K562 (cell line): ENCODE data around the gene EGR4. TPM values are rescaled to one million over a fixed set of nuclear protein-coding genes. Genes with fewer than 3 reads are reported as not detected.

Experiments
- BRD4 ChIP-seq: fragments of 200-600 bp; sonication (generic); IDR thresholded peaks from 2 replicates; pipeline ENCODE4 v1.6.1; 2017; ENCODE audit warnings: inconsistent platforms
- FOS ChIP-seq: IDR thresholded peaks from 3 replicates; pipeline ENCODE4 v1.6.1; 2011; ENCODE audit not compliant: insufficient read length; ENCODE audit errors: extremely low read depth
- GTF2A2 ChIP-seq: IDR thresholded peaks from 2 replicates; pipeline ENCODE4 v1.6.1; 2016; ENCODE audit warnings: mild to moderate bottlenecking, missing genetic modification characterization, missing compliant biosample characterization
- HMG20A ChIP-seq: fragments of 450-650 bp; formaldehyde crosslinking; conservative IDR thresholded peaks from 2 replicates; pipeline ENCODE4 v1.4.0; 2020; ENCODE audit warnings: mild to moderate bottlenecking, mixed read lengths
- MTA3 ChIP-seq: fragments of 450-650 bp; formaldehyde crosslinking; IDR thresholded peaks from 2 replicates; pipeline ENCODE4 v1.6.1; 2017; ENCODE audit warnings: mild to moderate bottlenecking, borderline replicate concordance
- NFE2 ChIP-seq: IDR thresholded peaks from 2 replicates; pipeline ENCODE4 v1.6.1; 2014; ENCODE audit warnings: antibody characterized with exemption, low read depth
- NRF1 ChIP-seq, 2 experiments: fragments of 450-650 bp; IDR thresholded peaks in 1 of 2; conservative IDR thresholded peaks in 1 of 2; 2 replicates each; pipeline ENCODE4 v1.6.1; 2014; ENCODE audit warnings: mild to moderate bottlenecking in 2 of 2
- PRMT5 ChIP-seq: sonication (generic); formaldehyde crosslinking; IDR thresholded peaks from 2 replicates; pipeline ENCODE4 v1.5.0; 2020; ENCODE audit warnings: missing genetic modification reagents
- STAG1 ChIP-seq: sonication (generic); formaldehyde crosslinking; IDR thresholded peaks from 2 replicates; pipeline ENCODE4 v1.5.0; 2020; ENCODE audit warnings: missing genetic modification reagents, borderline replicate concordance
- TCF3 ChIP-seq: sonication (generic); formaldehyde crosslinking; IDR thresholded peaks from 2 replicates; pipeline ENCODE4 v1.4.0; 2020; ENCODE audit warnings: mild to moderate bottlenecking, missing genetic modification reagents
- ZBTB17 ChIP-seq: fragments of 450-650 bp; formaldehyde crosslinking; IDR thresholded peaks from 2 replicates; pipeline ENCODE4 v1.4.0; 2020; ENCODE audit warnings: mild to moderate bottlenecking
- ZNF316 ChIP-seq: fragments of 450-650 bp; IDR thresholded peaks from 2 replicates; pipeline ENCODE4 v1.6.1; 2016
- polyA plus RNA-seq, 8 experiments: library from polyadenylated mRNA; depleted of rRNA in 4 of 8; stranded (reverse) in 5 of 8; unstranded in 3 of 8; fragments of >200 nt; fragmentation: Nextera tagmentation in 2 of 8; fragmentation: Illumina TruSeq in 1 of 8; extraction: Ambion mirVana in 2 of 8; extraction: Trizol in 1 of 8; gene quantifications; 2 replicates each; pipeline versions ENCODE4 v1.2.1 to v1.2.3, GENCODE V29; 2011 to 2014; ENCODE audit warnings: inconsistent platforms in 1 of 8, missing spikeins in 1 of 8
- total RNA-seq, 7 experiments: library from RNA; depleted of rRNA in 6 of 7; stranded (reverse); fragments of >200 nt in 6 of 7; fragmentation: Illumina TruSeq in 2 of 7; extraction: Trizol in 2 of 7; gene quantifications; 2 replicates each; pipeline versions ENCODE4 v1.2.1 to v1.2.3, GENCODE V29; 2011 to 2021; ENCODE audit warnings: low replicate concordance in 1 of 7
- TF ChIP-seq, protein P1 (sequence below), 2 experiments: fragments of 450-650 bp; IDR thresholded peaks; 2 replicates each; pipeline ENCODE4 v1.6.1; 2018; ENCODE audit warnings: mild to moderate bottlenecking in 2 of 2, low read depth in 1 of 2; ENCODE audit not compliant: partially characterized antibody in 2 of 2
- TF ChIP-seq, protein P2 (sequence below): IDR thresholded peaks from 3 replicates; pipeline ENCODE4 v1.6.1; 2011; ENCODE audit warnings: borderline replicate concordance, mild to moderate bottlenecking, moderate library complexity; ENCODE audit not compliant: insufficient read length; ENCODE audit errors: extremely low read depth
- TF ChIP-seq, protein P3 (sequence below): fragments of 450-650 bp; formaldehyde crosslinking; IDR thresholded peaks from 2 replicates; pipeline ENCODE4 v1.4.0; 2022; ENCODE audit warnings: mild to moderate bottlenecking, moderate library complexity
- TF ChIP-seq, protein P4 (sequence below), 3 experiments: fragments of 200-800 bp in 1 of 3; fragments of 250-450 bp in 1 of 3; fragments of 450-650 bp in 1 of 3; sonication (Bioruptor Pico) in 1 of 3; sonication (Bioruptor generic) in 1 of 3; formaldehyde crosslinking in 1 of 3; IDR thresholded peaks; 2 replicates each; pipeline versions ENCODE4 v1.6.1 to v1.8.0; 2016 to 2022; ENCODE audit warnings: mild to moderate bottlenecking in 2 of 3, missing genetic modification characterization in 2 of 3, missing compliant biosample characterization in 1 of 3, moderate library complexity in 1 of 3

EGR4 gene
- total and polyA plus RNA-seq, 9 of the 15 experiments (the other 6 are each of a cell fraction or from before 2014, with no cell fraction given), result not detected

DNA sequence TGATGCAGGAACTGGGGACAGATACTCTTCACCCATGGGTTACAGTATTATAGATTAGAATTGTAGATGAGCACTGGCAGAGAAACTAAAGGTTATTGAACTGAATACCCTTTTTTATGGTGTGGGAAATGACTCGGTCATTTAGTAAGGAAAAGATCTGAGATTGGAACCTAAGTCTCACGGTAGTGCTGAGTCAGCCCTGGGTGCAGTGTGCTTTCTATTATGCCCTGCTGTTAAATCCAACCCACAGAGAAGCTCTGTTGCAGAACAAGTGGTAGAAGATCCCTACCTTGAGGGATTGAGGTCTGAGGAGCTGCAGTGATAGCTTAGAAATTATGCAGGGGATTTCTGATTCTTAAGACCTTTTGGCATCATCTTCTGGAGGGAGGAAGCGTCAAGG lies 46.5 kb downstream of the EGR4 start (continued):
- TF ChIP-seq, protein P1, sequence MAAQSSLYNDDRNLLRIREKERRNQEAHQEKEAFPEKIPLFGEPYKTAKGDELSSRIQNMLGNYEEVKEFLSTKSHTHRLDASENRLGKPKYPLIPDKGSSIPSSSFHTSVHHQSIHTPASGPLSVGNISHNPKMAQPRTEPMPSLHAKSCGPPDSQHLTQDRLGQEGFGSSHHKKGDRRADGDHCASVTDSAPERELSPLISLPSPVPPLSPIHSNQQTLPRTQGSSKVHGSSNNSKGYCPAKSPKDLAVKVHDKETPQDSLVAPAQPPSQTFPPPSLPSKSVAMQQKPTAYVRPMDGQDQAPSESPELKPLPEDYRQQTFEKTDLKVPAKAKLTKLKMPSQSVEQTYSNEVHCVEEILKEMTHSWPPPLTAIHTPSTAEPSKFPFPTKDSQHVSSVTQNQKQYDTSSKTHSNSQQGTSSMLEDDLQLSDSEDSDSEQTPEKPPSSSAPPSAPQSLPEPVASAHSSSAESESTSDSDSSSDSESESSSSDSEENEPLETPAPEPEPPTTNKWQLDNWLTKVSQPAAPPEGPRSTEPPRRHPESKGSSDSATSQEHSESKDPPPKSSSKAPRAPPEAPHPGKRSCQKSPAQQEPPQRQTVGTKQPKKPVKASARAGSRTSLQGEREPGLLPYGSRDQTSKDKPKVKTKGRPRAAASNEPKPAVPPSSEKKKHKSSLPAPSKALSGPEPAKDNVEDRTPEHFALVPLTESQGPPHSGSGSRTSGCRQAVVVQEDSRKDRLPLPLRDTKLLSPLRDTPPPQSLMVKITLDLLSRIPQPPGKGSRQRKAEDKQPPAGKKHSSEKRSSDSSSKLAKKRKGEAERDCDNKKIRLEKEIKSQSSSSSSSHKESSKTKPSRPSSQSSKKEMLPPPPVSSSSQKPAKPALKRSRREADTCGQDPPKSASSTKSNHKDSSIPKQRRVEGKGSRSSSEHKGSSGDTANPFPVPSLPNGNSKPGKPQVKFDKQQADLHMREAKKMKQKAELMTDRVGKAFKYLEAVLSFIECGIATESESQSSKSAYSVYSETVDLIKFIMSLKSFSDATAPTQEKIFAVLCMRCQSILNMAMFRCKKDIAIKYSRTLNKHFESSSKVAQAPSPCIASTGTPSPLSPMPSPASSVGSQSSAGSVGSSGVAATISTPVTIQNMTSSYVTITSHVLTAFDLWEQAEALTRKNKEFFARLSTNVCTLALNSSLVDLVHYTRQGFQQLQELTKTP (IDR thresholded peaks at IDR 0.05; ENCODE audit: low read depth in 1 of 2, partially characterized antibody in 2 of 2), result no peak
- TF ChIP-seq, protein P2, sequence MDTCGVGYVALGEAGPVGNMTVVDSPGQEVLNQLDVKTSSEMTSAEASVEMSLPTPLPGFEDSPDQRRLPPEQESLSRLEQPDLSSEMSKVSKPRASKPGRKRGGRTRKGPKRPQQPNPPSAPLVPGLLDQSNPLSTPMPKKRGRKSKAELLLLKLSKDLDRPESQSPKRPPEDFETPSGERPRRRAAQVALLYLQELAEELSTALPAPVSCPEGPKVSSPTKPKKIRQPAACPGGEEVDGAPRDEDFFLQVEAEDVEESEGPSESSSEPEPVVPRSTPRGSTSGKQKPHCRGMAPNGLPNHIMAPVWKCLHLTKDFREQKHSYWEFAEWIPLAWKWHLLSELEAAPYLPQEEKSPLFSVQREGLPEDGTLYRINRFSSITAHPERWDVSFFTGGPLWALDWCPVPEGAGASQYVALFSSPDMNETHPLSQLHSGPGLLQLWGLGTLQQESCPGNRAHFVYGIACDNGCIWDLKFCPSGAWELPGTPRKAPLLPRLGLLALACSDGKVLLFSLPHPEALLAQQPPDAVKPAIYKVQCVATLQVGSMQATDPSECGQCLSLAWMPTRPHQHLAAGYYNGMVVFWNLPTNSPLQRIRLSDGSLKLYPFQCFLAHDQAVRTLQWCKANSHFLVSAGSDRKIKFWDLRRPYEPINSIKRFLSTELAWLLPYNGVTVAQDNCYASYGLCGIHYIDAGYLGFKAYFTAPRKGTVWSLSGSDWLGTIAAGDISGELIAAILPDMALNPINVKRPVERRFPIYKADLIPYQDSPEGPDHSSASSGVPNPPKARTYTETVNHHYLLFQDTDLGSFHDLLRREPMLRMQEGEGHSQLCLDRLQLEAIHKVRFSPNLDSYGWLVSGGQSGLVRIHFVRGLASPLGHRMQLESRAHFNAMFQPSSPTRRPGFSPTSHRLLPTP, result no peak
- TF ChIP-seq, protein P3, sequence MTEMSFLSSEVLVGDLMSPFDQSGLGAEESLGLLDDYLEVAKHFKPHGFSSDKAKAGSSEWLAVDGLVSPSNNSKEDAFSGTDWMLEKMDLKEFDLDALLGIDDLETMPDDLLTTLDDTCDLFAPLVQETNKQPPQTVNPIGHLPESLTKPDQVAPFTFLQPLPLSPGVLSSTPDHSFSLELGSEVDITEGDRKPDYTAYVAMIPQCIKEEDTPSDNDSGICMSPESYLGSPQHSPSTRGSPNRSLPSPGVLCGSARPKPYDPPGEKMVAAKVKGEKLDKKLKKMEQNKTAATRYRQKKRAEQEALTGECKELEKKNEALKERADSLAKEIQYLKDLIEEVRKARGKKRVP (CRISPR knock-in tag), result no peak
- no peak for TF ChIP-seq GTF2A2 (tag)
- no peak for TF ChIP-seq FOS
- TF ChIP-seq NFE2, result peak; percentile 17; the same call in 1 of the 2 replicates
- no peak for TF ChIP-seq HMG20A (CRISPR knock-in tag)
- TF ChIP-seq BRD4, result no peak
- no peak for TF ChIP-seq TCF3 (CRISPR knock-in tag)
- TF ChIP-seq MTA3, result no peak
- no peak for TF ChIP-seq STAG1 (CRISPR knock-in tag)
- peak; percentile 78 for TF ChIP-seq ZNF316
- no peak for TF ChIP-seq ZBTB17 (CRISPR knock-in tag)
- no peak for TF ChIP-seq NRF1 (conservative IDR thresholded peaks at IDR 0.05 in 1 of 2, IDR thresholded peaks at IDR 0.05 in 1 of 2)
- TF ChIP-seq PRMT5 (CRISPR knock-in tag), result no peak
- TF ChIP-seq, protein P4, sequence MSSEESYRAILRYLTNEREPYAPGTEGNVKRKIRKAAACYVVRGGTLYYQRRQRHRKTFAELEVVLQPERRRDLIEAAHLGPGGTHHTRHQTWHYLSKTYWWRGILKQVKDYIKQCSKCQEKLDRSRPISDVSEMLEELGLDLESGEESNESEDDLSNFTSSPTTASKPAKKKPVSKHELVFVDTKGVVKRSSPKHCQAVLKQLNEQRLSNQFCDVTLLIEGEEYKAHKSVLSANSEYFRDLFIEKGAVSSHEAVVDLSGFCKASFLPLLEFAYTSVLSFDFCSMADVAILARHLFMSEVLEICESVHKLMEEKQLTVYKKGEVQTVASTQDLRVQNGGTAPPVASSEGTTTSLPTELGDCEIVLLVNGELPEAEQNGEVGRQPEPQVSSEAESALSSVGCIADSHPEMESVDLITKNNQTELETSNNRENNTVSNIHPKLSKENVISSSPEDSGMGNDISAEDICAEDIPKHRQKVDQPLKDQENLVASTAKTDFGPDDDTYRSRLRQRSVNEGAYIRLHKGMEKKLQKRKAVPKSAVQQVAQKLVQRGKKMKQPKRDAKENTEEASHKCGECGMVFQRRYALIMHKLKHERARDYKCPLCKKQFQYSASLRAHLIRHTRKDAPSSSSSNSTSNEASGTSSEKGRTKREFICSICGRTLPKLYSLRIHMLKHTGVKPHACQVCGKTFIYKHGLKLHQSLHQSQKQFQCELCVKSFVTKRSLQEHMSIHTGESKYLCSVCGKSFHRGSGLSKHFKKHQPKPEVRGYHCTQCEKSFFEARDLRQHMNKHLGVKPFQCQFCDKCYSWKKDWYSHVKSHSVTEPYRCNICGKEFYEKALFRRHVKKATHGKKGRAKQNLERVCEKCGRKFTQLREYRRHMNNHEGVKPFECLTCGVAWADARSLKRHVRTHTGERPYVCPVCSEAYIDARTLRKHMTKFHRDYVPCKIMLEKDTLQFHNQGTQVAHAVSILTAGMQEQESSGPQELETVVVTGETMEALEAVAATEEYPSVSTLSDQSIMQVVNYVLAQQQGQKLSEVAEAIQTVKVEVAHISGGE (CRISPR knock-in tag; IDR thresholded peaks at IDR 0.05), result no peak
